GM23248 (cell line): ENCODE measurements around the gene SNRPA.

Experiments used
- EZH2 ChIP-seq: fragments of 200-600 bp; sonication (generic); IDR thresholded peaks from 2 replicates; pipeline ENCODE4 v1.6.1; 2018; ENCODE audit warnings: antibody characterized with exemption, mild to moderate bottlenecking; ENCODE audit not compliant: insufficient read depth, poor library complexity, severe bottlenecking
- EZH2phosphoT487 ChIP-seq: fragments of 200-600 bp; sonication (generic); IDR thresholded peaks from 2 replicates; pipeline ENCODE4 v1.6.1; 2018; ENCODE audit warnings: antibody characterized with exemption, moderate library complexity, mild to moderate bottlenecking, low read depth; ENCODE audit not compliant: insufficient read depth

DNA sequence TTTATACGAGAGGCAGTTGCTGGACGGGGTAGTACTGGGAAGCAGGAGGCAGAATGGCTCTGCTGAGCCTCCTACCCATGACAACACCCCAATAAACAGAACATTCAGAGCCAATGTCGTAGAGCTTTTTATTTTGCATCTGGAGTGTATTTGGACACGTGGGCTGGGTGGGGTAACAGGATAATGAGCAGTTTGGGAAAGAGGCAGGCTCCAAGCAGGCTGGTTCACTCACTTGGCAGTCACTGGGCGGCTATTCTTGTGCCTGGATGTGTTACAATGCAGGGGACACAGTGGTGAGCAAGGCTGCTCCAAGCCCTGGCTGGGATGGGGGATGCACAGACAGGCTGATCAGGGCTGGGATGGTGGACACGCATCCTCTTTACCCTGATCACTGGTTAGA is 10.3 kb upstream of the SNRPA start:
- TF ChIP-seq EZH2: no peak
- TF ChIP-seq EZH2phosphoT487: no peak
